Gastroesophageal sphincter (tissue), 4 donors: Measurements from ENCODE around the gene REPIN1. TPM values are rescaled to one million over a fixed set of nuclear protein-coding genes. Genes with fewer than 3 reads are reported as not detected.

Source experiments
- ATAC-seq: fragments of 150-250 bp; one replicate; pipeline ENCODE4 v1.9.1; 2016; ENCODE audit warnings: mild to moderate bottlenecking, moderate library complexity
- H3K27ac ChIP-seq, 4 donors: fragments of 200-600 bp; sonication (generic) in 3 of 4; 1 replicate in 3 of 4; 2 replicates in 1 of 4; pipeline ENCODE4 v1.5.1; 2016 to 2019
- H3K27me3 ChIP-seq: fragments of 200-600 bp; sonication (generic); one replicate; pipeline ENCODE4 v1.5.1; 2019
- H3K36me3 ChIP-seq, 2 donors: fragments of 200-600 bp; sonication (generic); one replicate each; pipeline ENCODE4 v1.5.1; 2019; ENCODE audit warnings: control low read depth in 1 of 2
- H3K4me1 ChIP-seq, 3 donors: fragments of 200-600 bp; sonication (generic); 1 replicate in 2 of 3; 2 replicates in 1 of 3; pipeline ENCODE4 v1.5.1; 2016 to 2019; ENCODE audit warnings: control low read depth in 2 of 3
- H3K4me3 ChIP-seq, 2 donors: fragments of 200-600 bp; sonication (generic); one replicate each; pipeline ENCODE4 v1.5.1; 2019; ENCODE audit warnings: mild to moderate bottlenecking in 1 of 2, moderate library complexity in 1 of 2
- H3K9me3 ChIP-seq, 3 donors: fragments of 200-600 bp; sonication (generic); one replicate each; pipeline ENCODE4 v1.5.1; 2017 to 2019; ENCODE audit warnings: control low read depth in 2 of 3
- EP300 ChIP-seq: sonication (generic); formaldehyde crosslinking; IDR thresholded peaks from one replicate; pipeline ENCODE4 v1.6.1; 2017; ENCODE audit warnings: antibody characterized with exemption, mild to moderate bottlenecking
- POLR2A ChIP-seq, 2 donors: fragments of 450-650 bp; IDR thresholded peaks; one replicate each; pipeline ENCODE4 v1.6.1; 2017; ENCODE audit warnings: antibody characterized with exemption in 2 of 2, mild to moderate bottlenecking in 2 of 2, moderate library complexity in 1 of 2
- POLR2AphosphoS5 ChIP-seq: sonication (generic); formaldehyde crosslinking; IDR thresholded peaks from one replicate; pipeline ENCODE4 v1.6.1; 2017; ENCODE audit warnings: antibody characterized with exemption
- WGBS, 2 donors: methylation state at CpG; one replicate each; pipeline ENCODE4 v1.1.5; 2018; ENCODE audit warnings: low coverage in 1 of 2; 5-methylcytosine and 5-hydroxymethylcytosine counted together
- total RNA-seq, 4 donors: library from RNA; depleted of rRNA; stranded (reverse); fragments of >200 nt; gene quantifications; one replicate each; pipeline ENCODE4 v1.1.0, GENCODE V29; 2016
- TF ChIP-seq, protein P1 (sequence below), 4 experiments: fragments of 200-600 bp in 2 of 4; fragments of 450-650 bp in 2 of 4; sonication (generic) in 1 of 4; IDR thresholded peaks; one replicate each; pipeline ENCODE4 v1.5.1; 2017 to 2019; ENCODE audit warnings: antibody characterized with exemption in 4 of 4, mild to moderate bottlenecking in 2 of 4, moderate library complexity in 2 of 4

Gene REPIN1
- total RNA-seq, 4 donors from 2014 or later = 72.7 to 132 (median 102) TPM

- Histone ChIP-seq H3K27me3 (no peaks in the 10 kb centered on the region), H3K27ac (peak overlapping the region in 3 of 4 donors; percentile 69 to 77 (median 73))
- 48% methylated on average over 4 of the region's 5 CpGs; no CpG with 5 or more reads in 1 of the 2 donors for whole genome bisulfite sequencing, 2 donors
Measured at GRCh38 chr7:150389532-150389816, 20.9 kb downstream of the REPIN1 start.

DNA sequence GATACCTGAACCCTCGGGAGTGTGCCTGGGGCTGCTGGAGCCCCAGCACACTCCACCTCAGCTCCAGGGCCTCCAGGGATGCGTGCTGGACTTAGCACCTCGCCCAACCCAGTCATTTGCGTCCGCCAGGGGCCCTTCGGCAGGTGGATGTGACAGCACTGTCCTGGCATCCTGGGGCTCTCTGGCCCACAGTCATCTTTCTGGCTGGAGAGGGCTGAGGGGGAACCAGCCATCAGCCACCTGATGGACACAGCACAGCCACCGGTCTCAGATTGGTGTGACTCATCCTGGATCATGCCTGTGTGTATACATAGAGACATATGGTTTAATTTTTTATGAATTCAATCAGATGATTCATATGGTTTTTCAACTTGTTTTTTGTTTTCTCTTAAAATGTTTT lies 21.6 kb downstream of the REPIN1 start:
- Histone ChIP-seq H3K36me3 (peaks cover 0 to 12% of the 10 kb centered on the region in 2 donors), H3K4me1 (peaks cover 0 to 41% (median 0%) of the 10 kb centered on the region in 3 donors), H3K27me3 (no peaks in the 10 kb centered on the region), H3K4me3 (no peak overlapping the region), H3K27ac (no peak overlapping the region), H3K9me3 (no peaks in the 10 kb centered on the region)
- ATAC-seq = no peak
- TF ChIP-seq EP300 = no peak
- no peak for TF ChIP-seq POLR2AphosphoS5
- TF ChIP-seq POLR2A (IDR thresholded peaks at IDR 0.05) = no peak
- TF ChIP-seq, protein P1, sequence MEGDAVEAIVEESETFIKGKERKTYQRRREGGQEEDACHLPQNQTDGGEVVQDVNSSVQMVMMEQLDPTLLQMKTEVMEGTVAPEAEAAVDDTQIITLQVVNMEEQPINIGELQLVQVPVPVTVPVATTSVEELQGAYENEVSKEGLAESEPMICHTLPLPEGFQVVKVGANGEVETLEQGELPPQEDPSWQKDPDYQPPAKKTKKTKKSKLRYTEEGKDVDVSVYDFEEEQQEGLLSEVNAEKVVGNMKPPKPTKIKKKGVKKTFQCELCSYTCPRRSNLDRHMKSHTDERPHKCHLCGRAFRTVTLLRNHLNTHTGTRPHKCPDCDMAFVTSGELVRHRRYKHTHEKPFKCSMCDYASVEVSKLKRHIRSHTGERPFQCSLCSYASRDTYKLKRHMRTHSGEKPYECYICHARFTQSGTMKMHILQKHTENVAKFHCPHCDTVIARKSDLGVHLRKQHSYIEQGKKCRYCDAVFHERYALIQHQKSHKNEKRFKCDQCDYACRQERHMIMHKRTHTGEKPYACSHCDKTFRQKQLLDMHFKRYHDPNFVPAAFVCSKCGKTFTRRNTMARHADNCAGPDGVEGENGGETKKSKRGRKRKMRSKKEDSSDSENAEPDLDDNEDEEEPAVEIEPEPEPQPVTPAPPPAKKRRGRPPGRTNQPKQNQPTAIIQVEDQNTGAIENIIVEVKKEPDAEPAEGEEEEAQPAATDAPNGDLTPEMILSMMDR (IDR thresholded peaks at IDR 0.05) = no peak
- WGBS, 2 donors = 95 to 100% methylated on average over 1 to 4 of the region's 7 CpGs

More at GRCh38 chr7:150389532-150389816, 20.9 kb downstream of the REPIN1 start:
- peaks cover 0 to 12% of the 10 kb centered on the region in 2 donors for H3K36me3 ChIP-seq
- no peak for ATAC-seq
- no peak overlapping the region for H3K4me3 ChIP-seq
- peaks cover 0 to 44% (median 0%) of the 10 kb centered on the region in 3 donors for H3K4me1 ChIP-seq
- no peak for TF ChIP-seq EP300
- TF ChIP-seq POLR2A (IDR thresholded peaks at IDR 0.05) = no peak
- TF ChIP-seq, protein P1 (IDR thresholded peaks at IDR 0.05) = no peak
- no peak for TF ChIP-seq POLR2AphosphoS5
- no peaks in the 10 kb centered on the region for H3K9me3 ChIP-seq

DNA sequence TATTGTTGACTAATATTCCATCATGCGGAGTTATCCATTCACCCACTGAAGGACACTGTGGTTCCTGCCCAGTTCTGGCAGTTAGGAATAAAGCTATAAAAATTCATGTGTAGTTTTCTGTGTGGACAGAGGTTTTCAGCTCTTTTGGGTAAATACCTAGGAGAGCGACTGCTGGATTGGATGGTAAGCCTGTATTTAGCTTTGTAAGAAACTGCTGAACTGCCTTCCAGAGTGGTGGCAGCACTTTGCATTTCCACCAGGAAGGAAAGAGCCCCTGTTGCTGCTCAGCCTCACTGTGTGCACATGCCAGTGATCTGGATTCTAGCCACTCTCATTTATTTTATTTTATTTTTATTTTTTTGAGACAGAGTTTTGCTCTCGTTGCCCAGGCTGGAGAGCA lies 24.7 kb downstream of the REPIN1 start:
- H3K4me1 ChIP-seq = peaks cover 0 to 27% (median 0%) of the 10 kb centered on the region in 3 donors
- no peak overlapping the region for H3K4me3 ChIP-seq
- no peaks in the 10 kb centered on the region for H3K27me3 ChIP-seq
- 77 to 83% methylated on average over 2 to 3 of the region's 3 CpGs for WGBS, 2 donors
- no peak overlapping the region for H3K27ac ChIP-seq
- no peak for TF ChIP-seq POLR2AphosphoS5
- TF ChIP-seq, protein P1 (IDR thresholded peaks at IDR 0.05) = no peak
- TF ChIP-seq EP300 = no peak
- no peak for TF ChIP-seq POLR2A (IDR thresholded peaks at IDR 0.05)
- ATAC-seq = no peak
- H3K36me3 ChIP-seq = peaks cover 0 to 41% of the 10 kb centered on the region in 2 donors
- no peaks in the 10 kb centered on the region for H3K9me3 ChIP-seq

DNA sequence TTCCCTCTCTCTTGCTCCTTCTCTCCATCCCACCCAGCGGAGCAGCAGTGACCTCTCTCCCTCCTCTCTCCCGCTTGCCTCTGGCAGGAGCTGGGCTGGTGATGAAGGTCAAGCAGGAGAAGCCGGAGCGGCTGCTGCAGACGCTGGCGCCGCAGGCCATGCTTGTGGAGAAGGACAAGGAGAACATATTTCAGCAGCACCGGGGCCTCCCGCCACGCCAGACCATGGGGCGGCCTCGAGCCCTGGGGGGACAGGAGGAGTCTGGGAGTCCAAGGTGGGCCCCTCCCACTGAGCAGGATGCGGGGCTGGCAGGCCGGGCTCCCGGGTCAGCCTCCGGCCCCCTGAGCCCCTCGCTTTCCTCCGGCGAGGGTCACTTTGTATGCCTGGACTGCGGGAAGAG lies 27.8 kb downstream of the REPIN1 start:
- TF ChIP-seq, protein P1 (IDR thresholded peaks at IDR 0.05) = no peak
- TF ChIP-seq POLR2A (IDR thresholded peaks at IDR 0.05) = no peak
- TF ChIP-seq POLR2AphosphoS5 = no peak
- no peak for TF ChIP-seq EP300
- H3K27me3 ChIP-seq = no peaks in the 10 kb centered on the region
- 90% methylated on average over 8 of the region's 20 CpGs; no CpG with 5 or more reads in 1 of the 2 donors for WGBS, 2 donors
- H3K4me3 ChIP-seq = no peak overlapping the region
- no peak for ATAC-seq
- no peak overlapping the region for H3K27ac ChIP-seq
- no peaks in the 10 kb centered on the region for H3K9me3 ChIP-seq
- H3K4me1 ChIP-seq = peaks cover 0 to 14% (median 0%) of the 10 kb centered on the region in 3 donors
- H3K36me3 ChIP-seq = peaks cover 0 to 38% of the 10 kb centered on the region in 2 donors

GRCh38 chr7:150396851-150397260 lies 28.2 kb downstream of the REPIN1 start:
- no peak overlapping the region for H3K27ac ChIP-seq
- TF ChIP-seq, protein P1 (IDR thresholded peaks at IDR 0.05) = no peak
- TF ChIP-seq POLR2AphosphoS5 (no peak), EP300 (no peak), POLR2A (IDR thresholded peaks at IDR 0.05) (no peak)
- WGBS, 2 donors = 100% methylated on average over 4 of the region's 48 CpGs; no CpG with 5 or more reads in 1 of the 2 donors
- no peak overlapping the region for H3K4me3 ChIP-seq
- no peak for ATAC-seq
- peaks cover 0 to 38% of the 10 kb centered on the region in 2 donors for H3K36me3 ChIP-seq
- H3K27me3 ChIP-seq = no peaks in the 10 kb centered on the region
- peaks cover 0 to 11% (median 0%) of the 10 kb centered on the region in 3 donors for H3K4me1 ChIP-seq
- H3K9me3 ChIP-seq = no peaks in the 10 kb centered on the region
